Parathyroid adenoma (tissue), 2 donors: ENCODE data around the gene EEFSEC.

ENCODE experiments used
- H2AFZ ChIP-seq: fragments of 300-600 bp; sonication (generic); one replicate; pipeline ENCODE4 v1.7.0; 2017; ENCODE audit warnings: antibody characterized with exemption, mild to moderate bottlenecking
- H3K27ac ChIP-seq: fragments of 300-600 bp; sonication (generic); one replicate; pipeline ENCODE4 v1.7.0; 2017
- H3K27me3 ChIP-seq: fragments of 300-600 bp; sonication (generic); one replicate; pipeline ENCODE4 v1.7.0; 2017; ENCODE audit warnings: low read length; ENCODE audit not compliant: control insufficient read depth, insufficient read depth
- H3K36me3 ChIP-seq: fragments of 300-600 bp; sonication (generic); one replicate; pipeline ENCODE4 v1.7.0; 2017; ENCODE audit warnings: low read length; ENCODE audit not compliant: control insufficient read depth, insufficient read depth
- H3K4me1 ChIP-seq: fragments of 300-600 bp; sonication (generic); one replicate; pipeline ENCODE4 v1.7.0; 2017; ENCODE audit warnings: control low read depth
- H3K4me2 ChIP-seq: fragments of 300-600 bp; sonication (generic); one replicate; pipeline ENCODE4 v1.7.0; 2017; ENCODE audit warnings: low read length
- H3K4me3 ChIP-seq: fragments of 300-600 bp; sonication (generic); one replicate; pipeline ENCODE4 v1.7.0; 2017; ENCODE audit warnings: low read depth, low read length
- H3K79me2 ChIP-seq: fragments of 300-600 bp; sonication (generic); one replicate; pipeline ENCODE4 v1.7.0; 2017; ENCODE audit warnings: control low read depth
- H3K9ac ChIP-seq: fragments of 300-600 bp; sonication (generic); one replicate; pipeline ENCODE4 v1.7.0; 2017; ENCODE audit warnings: mild to moderate bottlenecking
- H3K9me3 ChIP-seq: fragments of 300-600 bp; sonication (generic); one replicate; pipeline ENCODE4 v1.7.0; 2017; ENCODE audit warnings: low read length; ENCODE audit not compliant: control insufficient read depth
- TF ChIP-seq, protein P1 (sequence below): fragments of 300-600 bp; sonication (generic); IDR thresholded peaks from one replicate; pipeline ENCODE4 v1.7.0; 2017; ENCODE audit warnings: antibody characterized with exemption, mild to moderate bottlenecking
- donor health status: primary hyperparathyroidism.

Gene EEFSEC

DNA sequence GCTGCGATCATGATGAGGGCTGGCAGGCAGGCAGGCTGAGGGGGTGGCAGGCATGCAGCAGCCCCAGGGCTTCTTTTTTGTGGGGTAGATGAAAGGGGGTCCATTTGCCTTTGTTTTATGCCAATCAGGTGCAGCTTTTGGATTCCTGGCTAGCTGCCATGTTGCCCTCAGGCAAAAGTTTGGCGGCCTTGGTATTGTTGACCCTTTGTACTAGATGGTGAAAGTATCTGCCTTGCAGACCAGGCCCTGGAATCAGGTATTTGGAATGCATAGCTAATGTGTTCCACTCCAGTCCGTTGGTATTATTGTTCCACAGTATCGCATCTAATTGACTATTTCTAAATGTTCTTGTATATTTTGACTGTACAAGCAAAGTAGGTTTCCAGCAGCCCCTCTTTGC lies 35.0 kb downstream of the EEFSEC start:
- H3K4me3 ChIP-seq = no peak overlapping the region
- no peaks in the 10 kb centered on the region for H3K27me3 ChIP-seq
- H3K9ac ChIP-seq = no peak overlapping the region
- H3K79me2 ChIP-seq = peaks cover 19% of the 10 kb centered on the region
- H3K4me1 ChIP-seq = no peaks in the 10 kb centered on the region
- H3K4me2 ChIP-seq = no peak overlapping the region
- H3K36me3 ChIP-seq = no peaks in the 10 kb centered on the region
- TF ChIP-seq, protein P1, sequence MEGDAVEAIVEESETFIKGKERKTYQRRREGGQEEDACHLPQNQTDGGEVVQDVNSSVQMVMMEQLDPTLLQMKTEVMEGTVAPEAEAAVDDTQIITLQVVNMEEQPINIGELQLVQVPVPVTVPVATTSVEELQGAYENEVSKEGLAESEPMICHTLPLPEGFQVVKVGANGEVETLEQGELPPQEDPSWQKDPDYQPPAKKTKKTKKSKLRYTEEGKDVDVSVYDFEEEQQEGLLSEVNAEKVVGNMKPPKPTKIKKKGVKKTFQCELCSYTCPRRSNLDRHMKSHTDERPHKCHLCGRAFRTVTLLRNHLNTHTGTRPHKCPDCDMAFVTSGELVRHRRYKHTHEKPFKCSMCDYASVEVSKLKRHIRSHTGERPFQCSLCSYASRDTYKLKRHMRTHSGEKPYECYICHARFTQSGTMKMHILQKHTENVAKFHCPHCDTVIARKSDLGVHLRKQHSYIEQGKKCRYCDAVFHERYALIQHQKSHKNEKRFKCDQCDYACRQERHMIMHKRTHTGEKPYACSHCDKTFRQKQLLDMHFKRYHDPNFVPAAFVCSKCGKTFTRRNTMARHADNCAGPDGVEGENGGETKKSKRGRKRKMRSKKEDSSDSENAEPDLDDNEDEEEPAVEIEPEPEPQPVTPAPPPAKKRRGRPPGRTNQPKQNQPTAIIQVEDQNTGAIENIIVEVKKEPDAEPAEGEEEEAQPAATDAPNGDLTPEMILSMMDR = no peak
- no peaks in the 10 kb centered on the region for H3K9me3 ChIP-seq
- no peak overlapping the region for H3K27ac ChIP-seq
- H2AFZ ChIP-seq = no peak overlapping the region

- Histone ChIP-seq H3K36me3 (no peaks in the 10 kb centered on the region), H3K79me2 (peaks cover 15% of the 10 kb centered on the region)
- TF ChIP-seq, protein P1 = no peak
Observed at GRCh38 chr3:128188956-128189355, 35.7 kb downstream of the EEFSEC start.

DNA sequence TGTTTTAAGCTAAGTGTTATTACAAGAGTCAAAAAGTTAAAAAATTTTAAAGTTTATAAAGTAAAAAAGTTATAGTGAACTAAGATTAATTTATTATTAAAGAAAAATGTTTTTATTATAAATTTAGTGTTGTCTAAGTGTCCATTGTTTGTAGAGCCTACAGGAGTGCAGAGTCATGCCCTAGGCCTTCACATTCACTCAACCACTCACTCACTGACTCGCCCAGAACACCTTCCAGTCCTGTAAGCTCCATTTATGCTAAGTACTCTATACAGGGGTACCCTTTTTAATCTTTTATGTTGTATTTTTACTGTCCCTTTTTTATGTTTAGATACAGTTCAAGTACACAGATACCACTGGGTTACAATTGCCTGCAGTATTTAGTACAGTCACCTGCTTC lies 37.2 kb downstream of the EEFSEC start:
- no peak overlapping the region for H3K9ac ChIP-seq
- H2AFZ ChIP-seq = no peak overlapping the region
- H3K4me3 ChIP-seq = no peak overlapping the region
- TF ChIP-seq, protein P1 = no peak
- peaks cover 11% of the 10 kb centered on the region for H3K79me2 ChIP-seq
- no peaks in the 10 kb centered on the region for H3K4me1 ChIP-seq
- H3K4me2 ChIP-seq = no peak overlapping the region
- no peaks in the 10 kb centered on the region for H3K9me3 ChIP-seq
- H3K27me3 ChIP-seq = no peaks in the 10 kb centered on the region
- no peaks in the 10 kb centered on the region for H3K36me3 ChIP-seq
- H3K27ac ChIP-seq = no peak overlapping the region

More at GRCh38 chr3:128188956-128189355, 35.7 kb downstream of the EEFSEC start:
- Histone ChIP-seq H3K9me3 (no peaks in the 10 kb centered on the region), H3K27me3 (no peaks in the 10 kb centered on the region), H3K4me1 (no peaks in the 10 kb centered on the region), H2AFZ (no peak overlapping the region), H3K9ac (no peak overlapping the region), H3K4me3 (no peak overlapping the region), H3K27ac (no peak overlapping the region), H3K4me2 (no peak overlapping the region)

DNA sequence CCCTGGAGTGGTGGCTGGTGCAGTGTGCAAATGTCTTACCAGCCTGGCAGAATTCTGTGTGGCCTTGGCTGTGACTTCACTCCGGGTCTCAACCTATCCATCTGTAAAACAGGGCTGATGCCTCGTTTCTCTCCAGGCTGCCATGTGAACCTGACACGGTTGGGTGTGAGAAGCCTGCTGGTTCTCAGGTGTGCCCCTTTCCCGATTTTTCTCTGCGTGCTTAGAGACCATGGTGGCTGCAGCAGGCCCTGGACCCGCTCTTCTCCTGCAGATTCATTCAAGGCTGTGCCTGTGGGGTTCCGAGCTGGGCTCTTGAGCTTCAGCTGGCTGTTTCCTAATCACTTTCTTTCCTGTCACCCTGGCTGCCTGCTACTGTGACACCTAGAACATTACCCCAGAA lies 38.9 kb downstream of the EEFSEC start:
- TF ChIP-seq, protein P1 = no peak
- H2AFZ ChIP-seq = no peak overlapping the region
- no peaks in the 10 kb centered on the region for H3K27me3 ChIP-seq

DNA sequence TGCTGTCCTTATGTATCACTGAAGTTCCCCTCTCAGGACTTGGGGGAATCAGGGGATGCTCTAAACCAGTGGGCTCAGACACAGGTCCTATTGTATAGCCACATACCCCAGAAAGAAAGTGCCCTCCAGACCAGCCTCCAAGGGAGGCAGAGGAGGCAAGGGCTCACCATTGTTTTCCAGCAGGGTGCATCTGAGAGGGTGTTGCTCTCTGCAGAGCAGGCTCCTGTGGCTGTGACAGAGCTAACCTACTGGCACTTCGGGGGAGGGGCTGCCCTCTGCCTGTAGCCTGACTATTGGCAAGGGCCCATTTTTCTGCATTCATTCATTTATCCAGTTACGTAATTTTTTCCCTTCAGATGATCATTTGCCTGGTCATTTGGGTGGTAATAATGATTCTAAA lies 39.9 kb downstream of the EEFSEC start:
- H3K4me3 ChIP-seq = no peak overlapping the region
- no peak overlapping the region for H2AFZ ChIP-seq
- H3K4me1 ChIP-seq = no peaks in the 10 kb centered on the region
- peaks cover 8% of the 10 kb centered on the region for H3K79me2 ChIP-seq
- H3K4me2 ChIP-seq = no peak overlapping the region
- no peaks in the 10 kb centered on the region for H3K27me3 ChIP-seq
- H3K9ac ChIP-seq = no peak overlapping the region
- no peaks in the 10 kb centered on the region for H3K36me3 ChIP-seq
- TF ChIP-seq, protein P1 = no peak
- no peaks in the 10 kb centered on the region for H3K9me3 ChIP-seq
- no peak overlapping the region for H3K27ac ChIP-seq

More for the DNA sequence above, 38.9 kb downstream of the EEFSEC start:
- Histone ChIP-seq H3K4me1 (no peaks in the 10 kb centered on the region), H3K36me3 (no peaks in the 10 kb centered on the region), H3K4me3 (no peak overlapping the region), H3K79me2 (peaks cover 8% of the 10 kb centered on the region), H3K9me3 (no peaks in the 10 kb centered on the region), H3K9ac (no peak overlapping the region), H3K27ac (no peak overlapping the region), H3K4me2 (no peak overlapping the region)
